Tibial nerve (tissue), 4 donors: Measurements from ENCODE around the gene MFSD11. TPM values are rescaled to one million over a fixed set of nuclear protein-coding genes. Genes with fewer than 3 reads are reported as not detected.
"Not testable (repeated sequence)": the region's sequence is repeated elsewhere in the genome, so short reads cannot be mapped to it uniquely, and the experiment has no call there.

Experiments used
- DNase-seq, 2 donors: peaks; one replicate each; pipeline ENCODE4 v3.0.0-alpha.2; 2019; ENCODE audit warnings: low spot score in 2 of 2
- H3K27ac ChIP-seq, 4 donors: fragments of 200-600 bp; sonication (generic) in 3 of 4; one replicate each; pipeline ENCODE4 v1.5.1; 2017 to 2019; ENCODE audit warnings: mild to moderate bottlenecking in 1 of 4
- H3K27me3 ChIP-seq, 2 donors: fragments of 200-600 bp; sonication (generic) in 1 of 2; one replicate each; pipeline versions ENCODE4 v1.5.1 to v1.6.0; 2017 to 2019
- H3K36me3 ChIP-seq, 3 donors: fragments of 200-600 bp; sonication (generic); one replicate each; pipeline ENCODE4 v1.5.1; 2018 to 2019
- H3K4me1 ChIP-seq, 4 donors: fragments of 200-600 bp; sonication (generic) in 3 of 4; one replicate each; pipeline ENCODE4 v1.5.1; 2017 to 2019
- H3K4me3 ChIP-seq, 4 donors: fragments of 200-600 bp; sonication (generic) in 3 of 4; one replicate each; pipeline ENCODE4 v1.5.1; 2017 to 2019; ENCODE audit warnings: mild to moderate bottlenecking in 1 of 4, moderate library complexity in 1 of 4
- H3K9me3 ChIP-seq, 4 donors: fragments of 200-600 bp; sonication (generic) in 3 of 4; one replicate each; pipeline ENCODE4 v1.5.1; 2017 to 2019
- EP300 ChIP-seq, 2 donors: sonication (generic); formaldehyde crosslinking; IDR thresholded peaks; one replicate each; pipeline ENCODE4 v1.6.1; 2017; ENCODE audit warnings: antibody characterized with exemption in 2 of 2, mild to moderate bottlenecking in 1 of 2
- POLR2A ChIP-seq, 2 donors: fragments of 450-650 bp; IDR thresholded peaks; one replicate each; pipeline ENCODE4 v1.6.1; 2017; ENCODE audit warnings: antibody characterized with exemption in 2 of 2, mild to moderate bottlenecking in 2 of 2, moderate library complexity in 2 of 2
- WGBS, 2 donors: methylation state at CpG; one replicate each; pipeline ENCODE4 v1.1.5; 2018; 5-methylcytosine and 5-hydroxymethylcytosine counted together
- total RNA-seq, 4 donors: library from RNA; depleted of rRNA; stranded (reverse); fragments of >200 nt; gene quantifications; one replicate each; pipeline ENCODE4 v1.1.0, GENCODE V29; 2016
- TF ChIP-seq, protein P1 (sequence below), 5 experiments: fragments of 200-600 bp in 3 of 5; fragments of 450-650 bp in 2 of 5; sonication (generic) in 3 of 5; IDR thresholded peaks; one replicate each; pipeline ENCODE4 v1.5.1; 2016 to 2019; ENCODE audit warnings: antibody characterized with exemption in 5 of 5, mild to moderate bottlenecking in 3 of 5, moderate library complexity in 2 of 5

MFSD11 gene
- total RNA-seq, 4 donors from 2014 or later: 25.8 to 61.0 (median 37.1) TPM

GRCh38 chr17:76709077-76709950 lies 28.6 kb upstream of the MFSD11 start:
- no peaks in the 10 kb centered on the region for H3K27me3 ChIP-seq
- peak; percentile 83 to 89 for DNase-seq
- 26 to 33% methylated on average over 29 of the region's 29 CpGs for WGBS, 2 donors
- H3K27ac ChIP-seq: peak overlapping the region; percentile 90 to 98 (median 95)
- peaks cover 0 to 16% (median 0%) of the 10 kb centered on the region in 3 donors for H3K36me3 ChIP-seq
- H3K9me3 ChIP-seq: no peaks in the 10 kb centered on the region
- peak in 1 of 2 donors; percentile 90 for TF ChIP-seq EP300 (IDR thresholded peaks at IDR 0.05)
- peak; percentile 30 to 65 for TF ChIP-seq POLR2A (IDR thresholded peaks at IDR 0.05)
- TF ChIP-seq, protein P1, sequence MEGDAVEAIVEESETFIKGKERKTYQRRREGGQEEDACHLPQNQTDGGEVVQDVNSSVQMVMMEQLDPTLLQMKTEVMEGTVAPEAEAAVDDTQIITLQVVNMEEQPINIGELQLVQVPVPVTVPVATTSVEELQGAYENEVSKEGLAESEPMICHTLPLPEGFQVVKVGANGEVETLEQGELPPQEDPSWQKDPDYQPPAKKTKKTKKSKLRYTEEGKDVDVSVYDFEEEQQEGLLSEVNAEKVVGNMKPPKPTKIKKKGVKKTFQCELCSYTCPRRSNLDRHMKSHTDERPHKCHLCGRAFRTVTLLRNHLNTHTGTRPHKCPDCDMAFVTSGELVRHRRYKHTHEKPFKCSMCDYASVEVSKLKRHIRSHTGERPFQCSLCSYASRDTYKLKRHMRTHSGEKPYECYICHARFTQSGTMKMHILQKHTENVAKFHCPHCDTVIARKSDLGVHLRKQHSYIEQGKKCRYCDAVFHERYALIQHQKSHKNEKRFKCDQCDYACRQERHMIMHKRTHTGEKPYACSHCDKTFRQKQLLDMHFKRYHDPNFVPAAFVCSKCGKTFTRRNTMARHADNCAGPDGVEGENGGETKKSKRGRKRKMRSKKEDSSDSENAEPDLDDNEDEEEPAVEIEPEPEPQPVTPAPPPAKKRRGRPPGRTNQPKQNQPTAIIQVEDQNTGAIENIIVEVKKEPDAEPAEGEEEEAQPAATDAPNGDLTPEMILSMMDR (IDR thresholded peaks at IDR 0.05): peak in 1 of 5 experiments; percentile 16
- H3K4me3 ChIP-seq: peak overlapping the region; percentile 55 to 91 (median 62)
- H3K4me1 ChIP-seq: peaks cover 0 to 52% (median 24%) of the 10 kb centered on the region in 4 donors

GRCh38 chr17:76709951-76710862 lies 27.7 kb upstream of the MFSD11 start:
- TF ChIP-seq EP300 (IDR thresholded peaks at IDR 0.05) (peak in 1 of 2 donors; percentile 41), POLR2A (IDR thresholded peaks at IDR 0.05) (peak in 1 of 2 donors; percentile 20)
- Histone ChIP-seq H3K36me3 (peaks cover 0 to 21% (median 0%) of the 10 kb centered on the region in 3 donors), H3K27ac (peak overlapping the region; percentile 90 to 98 (median 95)), H3K4me1 (peaks cover 0 to 60% (median 29%) of the 10 kb centered on the region in 4 donors), H3K4me3 (peak overlapping the region; percentile 55 to 91 (median 62))
- DNase-seq, H3K9me3 ChIP-seq, H3K27me3 ChIP-seq: not testable (repeated sequence)
- 4 to 9% methylated on average over 20 to 31 of the region's 79 CpGs for whole genome bisulfite sequencing, 2 donors

DNA sequence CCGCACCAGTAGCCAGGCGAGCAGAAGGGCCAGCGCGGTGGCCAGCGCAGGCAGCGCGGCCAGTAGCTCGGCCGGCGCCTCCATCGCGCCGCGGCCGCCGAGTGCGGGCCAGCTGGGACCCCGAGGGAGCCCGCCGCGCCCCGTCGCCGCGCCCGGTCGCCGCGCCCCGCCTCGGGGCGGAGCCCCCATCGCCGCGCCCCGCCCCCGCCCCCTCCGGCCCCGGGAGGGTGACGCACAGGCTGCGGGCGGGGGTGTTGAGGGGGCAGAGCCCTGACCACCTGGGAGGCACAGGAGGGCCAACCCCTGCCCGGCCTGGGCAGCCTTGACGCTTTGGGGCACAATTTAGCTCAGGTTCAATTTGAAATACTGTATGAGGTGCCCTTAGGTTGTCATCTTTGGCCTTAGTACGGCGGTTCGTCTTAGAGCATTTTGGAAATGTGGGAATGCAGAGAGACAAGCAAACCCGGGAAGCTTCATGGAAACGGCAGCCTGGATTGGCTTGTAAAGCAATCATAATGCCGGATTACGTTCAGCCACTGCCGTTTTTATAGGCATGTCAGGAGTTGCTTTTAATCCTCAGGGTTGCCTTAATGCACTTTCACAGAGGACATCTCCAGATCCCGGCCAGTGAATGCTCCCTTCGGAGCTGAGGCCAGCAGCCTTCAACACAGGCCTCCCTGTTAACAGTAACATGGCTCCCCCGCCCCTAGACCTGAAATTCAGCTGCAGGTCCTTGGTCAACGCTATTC lies 26.9 kb upstream of the MFSD11 start, which contains the start of gene MXRA7:
MXRA7 (minus strand) TSS at position 103 of the 749 bp plus-strand sequence; CDS start at position 84, 19 bp downstream.
- H3K4me3 ChIP-seq: peak within 1 kb of the TSS; percentile 55 to 91 (median 62)
- no peaks in the 10 kb centered on the region for H3K27me3 ChIP-seq
- peak in 1 of 2 donors; percentile 65 for TF ChIP-seq EP300 (IDR thresholded peaks at IDR 0.05)
- peak in 1 of 2 donors; percentile 15 for TF ChIP-seq POLR2A (IDR thresholded peaks at IDR 0.05)
- TF ChIP-seq, protein P1 (IDR thresholded peaks at IDR 0.05): no peak
- peaks cover 0 to 68% (median 34%) of the 10 kb centered on the region in 4 donors for H3K4me1 ChIP-seq
- no peaks in the 10 kb centered on the region for H3K9me3 ChIP-seq
- peak; percentile 61 to 65 for DNase-seq
- peaks cover 0 to 29% (median 0%) of the 10 kb centered on the region in 3 donors for H3K36me3 ChIP-seq
- H3K27ac ChIP-seq: peak within 1 kb of the TSS; percentile 90 to 98 (median 95)
- 10% methylated on average over 12 to 16 of the region's 56 CpGs for WGBS, 2 donors

GRCh38 chr17:76712321-76712720 lies 25.6 kb upstream of the MFSD11 start:
- not testable (repeated sequence) for H3K27me3 ChIP-seq, DNase-seq, H3K9me3 ChIP-seq, H3K4me3 ChIP-seq
- H3K27ac ChIP-seq: peak overlapping the region in 2 of 4 donors; percentile 47 to 93
- peaks cover 0 to 42% (median 4%) of the 10 kb centered on the region in 3 donors for H3K36me3 ChIP-seq
- H3K4me1 ChIP-seq: peaks cover 0 to 70% (median 35%) of the 10 kb centered on the region in 4 donors
- 52 to 65% methylated on average over 7 of the region's 7 CpGs for WGBS, 2 donors

- DNase-seq: no peak
- Histone ChIP-seq H3K36me3 (peaks cover 4 to 56% (median 12%) of the 10 kb centered on the region in 3 donors), H3K9me3 (no peaks in the 10 kb centered on the region), H3K4me1 (peaks cover 0 to 55% (median 21%) of the 10 kb centered on the region in 4 donors), H3K4me3 (no peak overlapping the region), H3K27ac (peak overlapping the region in 1 of 4 donors; percentile 61), H3K27me3 (no peaks in the 10 kb centered on the region)
- WGBS, 2 donors: 96% methylated on average over 7 of the region's 7 CpGs
- TF ChIP-seq EP300 (IDR thresholded peaks at IDR 0.05): no peak
- TF ChIP-seq, protein P1 (IDR thresholded peaks at IDR 0.05): no peak
- TF ChIP-seq POLR2A (IDR thresholded peaks at IDR 0.05): no peak
Observed at GRCh38 chr17:76713765-76714164, 24.2 kb upstream of the MFSD11 start.
